CD14-positive monocyte (primary cell): Measurements from ENCODE around the gene REPIN1. TPM values are rescaled to one million over a fixed set of nuclear protein-coding genes. Genes with fewer than 3 reads are reported as not detected.

Experiments used
- DNase-seq, 3 donors: peaks; one replicate each; pipeline ENCODE4 v3.0.0-alpha.2; 2011 to 2022
- H2AFZ ChIP-seq: 2 replicates; pipeline ENCODE4 v1.6.0; 2012; ENCODE audit warnings: mild to moderate bottlenecking, low read depth, low read length, inconsistent platforms; ENCODE audit not compliant: insufficient read depth, poor library complexity, severe bottlenecking
- H3K27ac ChIP-seq, 2 donors: 1 replicate in 1 of 2; 2 replicates in 1 of 2; pipeline ENCODE4 v1.5.1; 2012 to 2013; ENCODE audit warnings: low read length in 2 of 2, control low read depth in 1 of 2, inconsistent platforms in 1 of 2, low read depth in 1 of 2, mild to moderate bottlenecking in 1 of 2
- H3K27me3 ChIP-seq, 2 donors: one replicate each; pipeline versions ENCODE4 v1.6.0 to v1.6.1; 2011 to 2013; ENCODE audit warnings: low read length in 2 of 2; ENCODE audit not compliant: control insufficient read depth in 2 of 2, insufficient read depth in 2 of 2
- H3K36me3 ChIP-seq, 2 donors: replicated peaks in 1 of 2; 1 replicate in 1 of 2; 2 replicates in 1 of 2; pipeline versions ENCODE4 v1.5.1 to v1.6.1; 2012 to 2013; ENCODE audit warnings: low read length in 2 of 2, control low read depth in 1 of 2, inconsistent platforms in 1 of 2, mild to moderate bottlenecking in 1 of 2; ENCODE audit not compliant: insufficient read depth in 2 of 2, control insufficient read depth in 1 of 2
- H3K4me1 ChIP-seq, 2 donors: 1 replicate in 1 of 2; 2 replicates in 1 of 2; pipeline versions ENCODE4 v1.5.1 to v1.6.1; 2012 to 2013; ENCODE audit warnings: low read length in 2 of 2, control low read depth in 1 of 2, inconsistent platforms in 1 of 2, mild to moderate bottlenecking in 1 of 2, moderate library complexity in 1 of 2; ENCODE audit not compliant: insufficient read depth in 2 of 2, control insufficient read depth in 1 of 2
- H3K4me2 ChIP-seq: replicated peaks from 2 replicates; pipeline ENCODE3; 2012; ENCODE audit warnings: low read length, moderate library complexity, mild to moderate bottlenecking; ENCODE audit not compliant: poor library complexity, severe bottlenecking; ENCODE audit errors: extremely low read depth
- H3K4me3 ChIP-seq, 3 experiments: fragments of 200-600 bp in 1 of 3; sonication (generic) in 1 of 3; replicated peaks in 1 of 3; 1 replicate in 2 of 3; 2 replicates in 1 of 3; pipeline ENCODE4 v1.5.1; 2011 to 2013; ENCODE audit warnings: low read length in 3 of 3, mild to moderate bottlenecking in 3 of 3, control low read depth in 2 of 3, low read depth in 2 of 3, inconsistent platforms in 1 of 3, moderate library complexity in 1 of 3
- H3K79me2 ChIP-seq: 2 replicates; pipeline ENCODE4 v1.6.0; 2012; ENCODE audit warnings: mild to moderate bottlenecking, control low read depth, inconsistent platforms, low read length, moderate library complexity; ENCODE audit not compliant: insufficient read depth
- H3K9ac ChIP-seq: 2 replicates; pipeline ENCODE4 v1.6.0; 2017; ENCODE audit warnings: low read length, mild to moderate bottlenecking; ENCODE audit not compliant: insufficient read depth, poor library complexity, severe bottlenecking
- H3K9me3 ChIP-seq, 2 donors: replicated peaks in 1 of 2; 1 replicate in 1 of 2; 2 replicates in 1 of 2; pipeline versions ENCODE4 v1.5.1 to v1.6.1; 2012 to 2013; ENCODE audit warnings: low read length in 2 of 2, control low read depth in 1 of 2; ENCODE audit not compliant: control insufficient read depth in 1 of 2, insufficient read depth in 1 of 2
- H4K20me1 ChIP-seq: 2 replicates; pipeline ENCODE4 v1.6.0; 2012; ENCODE audit warnings: mild to moderate bottlenecking, low read length, control low read depth, moderate library complexity; ENCODE audit not compliant: insufficient read depth
- H3K27ac Mint-ChIP-seq, 7 donors: one replicate each; pipeline ENCODE4 v1.8.0; 2020; ENCODE audit warnings: mild to moderate bottlenecking in 7 of 7, mixed read lengths in 7 of 7, moderate library complexity in 6 of 7, inconsistent platforms in 2 of 7
- H3K27me3 Mint-ChIP-seq, 3 donors: one replicate each; pipeline ENCODE4 v1.8.0; 2021 to 2022; ENCODE audit warnings: low read depth in 3 of 3, mild to moderate bottlenecking in 3 of 3, mixed read lengths in 3 of 3, moderate library complexity in 3 of 3, inconsistent platforms in 1 of 3
- H3K36me3 Mint-ChIP-seq, 2 donors: one replicate each; pipeline ENCODE4 v1.8.0; 2020; ENCODE audit warnings: mixed read lengths in 2 of 2, inconsistent platforms in 1 of 2, mild to moderate bottlenecking in 1 of 2
- H3K4me1 Mint-ChIP-seq: one replicate; pipeline ENCODE4 v1.8.0; 2020; ENCODE audit warnings: mild to moderate bottlenecking, mixed read lengths
- H3K4me3 Mint-ChIP-seq, 2 donors: one replicate each; pipeline ENCODE4 v1.8.0; 2020; ENCODE audit warnings: mild to moderate bottlenecking in 2 of 2, mixed read lengths in 2 of 2, moderate library complexity in 1 of 2
- H3K9me3 Mint-ChIP-seq, 7 donors: one replicate each; pipeline ENCODE4 v1.8.0; 2020 to 2022; ENCODE audit warnings: mixed read lengths in 7 of 7, mild to moderate bottlenecking in 6 of 7, moderate library complexity in 6 of 7, inconsistent platforms in 2 of 7
- WGBS: methylation state at CpG from one replicate; pipeline ENCODE4 v1.1.5; 2013; ENCODE audit warnings: missing lambda C conversion rate; ENCODE audit not compliant: insufficient coverage; 5-methylcytosine and 5-hydroxymethylcytosine counted together
- intact Hi-C, 2 donors: fragments of 100-400 bp; cut with micrococcal nuclease; formaldehyde crosslinking; loops; one replicate each; pipeline versions ENCODE4 v1.15.0 to v1.15.1; 2023
- polyA plus RNA-seq, 3 donors: library from polyadenylated mRNA; depleted of rRNA in 1 of 3; unstranded in 2 of 3; stranded (reverse) in 1 of 3; fragments of 300-500 nt in 2 of 3; fragments of >200 nt in 1 of 3; fragmentation: Illumina TruSeq in 2 of 3; gene quantifications; 1 replicate in 2 of 3; 2 replicates in 1 of 3; pipeline ENCODE4 v1.2.3, GENCODE V29; 2012 to 2021
- TF ChIP-seq, protein P1 (sequence below): fragments of 200-600 bp; IDR thresholded peaks from one replicate; pipeline ENCODE4 v1.8.0; 2022; ENCODE audit warnings: antibody characterized with exemption, mild to moderate bottlenecking

Gene REPIN1
- polyA plus RNA-seq, 3 donors: 32.7 to 42.9 (median 39.0) TPM

DNA sequence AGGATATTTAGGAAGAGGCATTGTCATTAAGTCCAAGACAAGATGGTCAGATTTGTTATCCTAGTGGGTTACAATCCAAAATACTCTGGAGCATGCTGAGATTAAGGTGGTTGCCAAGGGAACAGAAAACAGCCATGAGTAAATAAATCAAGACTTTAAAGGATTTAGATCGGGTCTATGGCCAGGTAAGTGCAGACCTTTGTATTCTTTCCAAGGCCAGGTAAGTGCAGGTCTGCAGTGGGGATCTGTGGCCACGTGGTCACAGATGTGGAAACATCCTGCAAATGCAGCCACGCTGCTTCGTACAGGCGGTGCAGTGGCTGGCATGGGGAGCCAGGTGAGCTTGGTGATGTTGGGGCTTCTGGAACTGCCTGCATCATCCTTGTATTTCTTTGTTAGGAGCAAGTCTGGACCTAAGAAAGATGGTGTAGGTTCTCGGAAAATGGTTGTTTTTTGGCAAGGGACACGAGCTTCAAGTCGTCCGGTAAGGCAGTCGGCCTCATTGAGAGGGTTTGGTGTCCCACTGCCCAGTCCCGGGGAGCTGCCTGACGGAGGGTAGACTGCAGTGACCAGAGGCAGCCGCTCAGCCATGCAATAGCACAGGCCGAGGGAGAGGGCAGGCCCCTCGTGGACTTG, 32.3 kb downstream of the REPIN1 start:
- peaks cover 14 to 20% of the 10 kb centered on the region in 2 donors for H3K4me1 ChIP-seq
- Mint-ChIP-seq H3K36me3 (peaks cover 21 to 25% of the 10 kb centered on the region in 2 donors), H3K4me3 (no peak overlapping the region), H3K27ac (peak overlapping the region in 2 of 7 donors; percentile 36 to 50), H3K9me3 (peaks cover 0 to 3% (median 0%) of the 10 kb centered on the region in 7 donors), H3K27me3 (peaks cover 0 to 5% (median 3%) of the 10 kb centered on the region in 3 donors), H3K4me1 (peaks cover 16% of the 10 kb centered on the region)
- TF ChIP-seq, protein P1, sequence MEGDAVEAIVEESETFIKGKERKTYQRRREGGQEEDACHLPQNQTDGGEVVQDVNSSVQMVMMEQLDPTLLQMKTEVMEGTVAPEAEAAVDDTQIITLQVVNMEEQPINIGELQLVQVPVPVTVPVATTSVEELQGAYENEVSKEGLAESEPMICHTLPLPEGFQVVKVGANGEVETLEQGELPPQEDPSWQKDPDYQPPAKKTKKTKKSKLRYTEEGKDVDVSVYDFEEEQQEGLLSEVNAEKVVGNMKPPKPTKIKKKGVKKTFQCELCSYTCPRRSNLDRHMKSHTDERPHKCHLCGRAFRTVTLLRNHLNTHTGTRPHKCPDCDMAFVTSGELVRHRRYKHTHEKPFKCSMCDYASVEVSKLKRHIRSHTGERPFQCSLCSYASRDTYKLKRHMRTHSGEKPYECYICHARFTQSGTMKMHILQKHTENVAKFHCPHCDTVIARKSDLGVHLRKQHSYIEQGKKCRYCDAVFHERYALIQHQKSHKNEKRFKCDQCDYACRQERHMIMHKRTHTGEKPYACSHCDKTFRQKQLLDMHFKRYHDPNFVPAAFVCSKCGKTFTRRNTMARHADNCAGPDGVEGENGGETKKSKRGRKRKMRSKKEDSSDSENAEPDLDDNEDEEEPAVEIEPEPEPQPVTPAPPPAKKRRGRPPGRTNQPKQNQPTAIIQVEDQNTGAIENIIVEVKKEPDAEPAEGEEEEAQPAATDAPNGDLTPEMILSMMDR: no peak
- no peaks in the 10 kb centered on the region for H3K27me3 ChIP-seq
- no peak overlapping the region for H2AFZ ChIP-seq
- no peak overlapping the region for H3K9ac ChIP-seq
- WGBS: 90% methylated on average over 13 of the region's 15 CpGs
- DNase-seq: no peak
- H3K4me2 ChIP-seq: no peak overlapping the region
- H3K9me3 ChIP-seq: no peaks in the 10 kb centered on the region
- intact Hi-C loops: no loop called here
- peaks cover 13 to 27% of the 10 kb centered on the region in 2 donors for H3K36me3 ChIP-seq
- H3K79me2 ChIP-seq: no peaks in the 10 kb centered on the region
- no peak overlapping the region for H3K4me3 ChIP-seq
- H4K20me1 ChIP-seq: no peaks in the 10 kb centered on the region
- H3K27ac ChIP-seq: no peak overlapping the region

DNA sequence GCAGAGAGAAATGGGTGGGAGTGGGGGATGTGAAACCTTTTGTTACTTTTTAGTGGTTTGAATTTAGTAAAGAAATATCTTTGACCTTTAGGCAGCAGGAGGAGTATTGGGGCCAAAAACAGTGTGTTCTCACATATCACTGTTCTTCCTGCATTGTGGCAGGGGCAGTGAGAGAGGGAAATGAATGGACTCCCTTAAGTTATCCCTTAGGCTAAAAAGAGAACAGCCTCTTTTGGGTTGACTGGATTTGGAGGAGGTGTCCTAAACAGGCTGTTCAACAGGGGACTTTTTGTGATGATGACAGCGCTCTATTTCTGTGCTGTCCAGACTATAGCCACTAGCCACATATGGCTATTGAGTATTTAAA, 32.8 kb downstream of the REPIN1 start:
- peaks cover 0 to under 1% (median 0%) of the 10 kb centered on the region in 7 donors for H3K9me3 Mint-ChIP-seq
- Histone ChIP-seq H3K27ac (no peak overlapping the region), H3K36me3 (peaks cover 10 to 22% of the 10 kb centered on the region in 2 donors), H3K4me1 (peaks cover 19 to 25% of the 10 kb centered on the region in 2 donors), H3K4me3 (no peak overlapping the region), H3K27me3 (no peaks in the 10 kb centered on the region), H3K9me3 (no peaks in the 10 kb centered on the region), H4K20me1 (no peaks in the 10 kb centered on the region), H3K4me2 (no peak overlapping the region), H2AFZ (no peak overlapping the region), H3K79me2 (no peaks in the 10 kb centered on the region), H3K9ac (no peak overlapping the region)
- no CpG with 5 or more reads among the region's 1 CpG for WGBS
- DNase-seq: no peak
- no peak overlapping the region for H3K4me3 Mint-ChIP-seq
- intact Hi-C loops: no loop called here
- peak overlapping the region in 2 of 7 donors; percentile 36 to 50 for H3K27ac Mint-ChIP-seq
- H3K36me3 Mint-ChIP-seq: peaks cover 19 to 20% of the 10 kb centered on the region in 2 donors
- TF ChIP-seq, protein P1: no peak
- peaks cover 21% of the 10 kb centered on the region for H3K4me1 Mint-ChIP-seq
- peaks cover 1 to 5% (median 3%) of the 10 kb centered on the region in 3 donors for H3K27me3 Mint-ChIP-seq
